Measurements from ENCODE around the gene ALG12. TPM values are rescaled to one million over a fixed set of nuclear protein-coding genes. Genes with fewer than 3 reads are reported as not detected.

Gene ALG12
- total RNA-seq, 1 experiment from 2014 or later: 18.2 TPM

DNA sequence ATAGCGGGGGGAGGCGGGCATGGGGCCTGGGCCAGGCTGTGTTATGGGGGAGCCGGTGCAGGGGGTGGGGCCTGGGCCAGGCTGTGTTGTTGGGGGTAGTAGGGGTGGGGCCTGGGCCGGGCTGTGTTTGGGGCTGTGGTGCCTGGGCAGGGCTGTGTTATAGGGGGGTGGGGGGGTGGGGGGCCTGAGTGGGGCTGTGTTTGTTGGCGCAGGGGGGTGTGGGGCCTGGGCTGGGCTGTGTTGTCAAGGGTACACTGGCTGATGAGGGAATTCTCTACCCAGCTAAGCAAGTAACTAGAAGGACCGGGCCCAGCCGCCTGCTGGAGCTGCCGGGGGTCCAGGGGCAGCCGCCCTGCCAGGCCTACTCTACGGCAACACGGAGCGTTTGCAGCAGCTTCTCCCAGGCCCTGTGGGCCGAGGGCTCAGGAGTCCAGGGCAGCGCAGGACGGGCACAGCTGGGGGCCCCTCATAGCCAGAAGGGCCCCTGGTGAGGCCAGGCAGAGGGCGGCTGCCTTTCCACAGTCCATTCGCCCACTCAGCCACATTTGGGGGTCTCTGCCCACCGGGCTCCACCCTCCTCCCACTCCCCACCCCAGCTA lies 32.3 kb upstream of the ALG12 start:
- TF ChIP-seq, protein P1, sequence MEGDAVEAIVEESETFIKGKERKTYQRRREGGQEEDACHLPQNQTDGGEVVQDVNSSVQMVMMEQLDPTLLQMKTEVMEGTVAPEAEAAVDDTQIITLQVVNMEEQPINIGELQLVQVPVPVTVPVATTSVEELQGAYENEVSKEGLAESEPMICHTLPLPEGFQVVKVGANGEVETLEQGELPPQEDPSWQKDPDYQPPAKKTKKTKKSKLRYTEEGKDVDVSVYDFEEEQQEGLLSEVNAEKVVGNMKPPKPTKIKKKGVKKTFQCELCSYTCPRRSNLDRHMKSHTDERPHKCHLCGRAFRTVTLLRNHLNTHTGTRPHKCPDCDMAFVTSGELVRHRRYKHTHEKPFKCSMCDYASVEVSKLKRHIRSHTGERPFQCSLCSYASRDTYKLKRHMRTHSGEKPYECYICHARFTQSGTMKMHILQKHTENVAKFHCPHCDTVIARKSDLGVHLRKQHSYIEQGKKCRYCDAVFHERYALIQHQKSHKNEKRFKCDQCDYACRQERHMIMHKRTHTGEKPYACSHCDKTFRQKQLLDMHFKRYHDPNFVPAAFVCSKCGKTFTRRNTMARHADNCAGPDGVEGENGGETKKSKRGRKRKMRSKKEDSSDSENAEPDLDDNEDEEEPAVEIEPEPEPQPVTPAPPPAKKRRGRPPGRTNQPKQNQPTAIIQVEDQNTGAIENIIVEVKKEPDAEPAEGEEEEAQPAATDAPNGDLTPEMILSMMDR (IDR thresholded peaks at IDR 0.05; ENCODE audit: unreplicated experiment): no peak
- Mint-ChIP-seq H3K27ac (ENCODE audit: low read depth, unreplicated experiment) (peak overlapping the region; percentile 88), H3K36me3 (ENCODE audit: insufficient read depth, unreplicated experiment) (no peaks in the 10 kb centered on the region), H3K4me1 (ENCODE audit: insufficient read depth, unreplicated experiment) (peaks cover 22% of the 10 kb centered on the region), H3K9me3 (ENCODE audit: unreplicated experiment) (no peaks in the 10 kb centered on the region), H3K4me3 (ENCODE audit: unreplicated experiment) (peak overlapping the region; percentile 29), H3K27me3 (ENCODE audit: insufficient read depth, unreplicated experiment) (no peaks in the 10 kb centered on the region)
- intact Hi-C loops (cut with micrococcal nuclease): no loop called here
- no TSS peak for BruUV-seq (replicated peaks)
- POLR2A ChIA-PET: interaction anchor here (0.6 to 6.2 kb wide), 9 partner anchors 11 to 358 kb away, joined by 3 to 73 read pairs (median 9); partner anchors contain the start of genes PIM3 and PLXNB2
- CTCF ChIA-PET: interaction anchor here (0.6 kb wide), 1 partner anchor 121 kb away, joined by 3 read pairs; no protein-coding TSS in a partner anchor
- DNase-seq (ENCODE audit: unreplicated experiment): no peak

DNA sequence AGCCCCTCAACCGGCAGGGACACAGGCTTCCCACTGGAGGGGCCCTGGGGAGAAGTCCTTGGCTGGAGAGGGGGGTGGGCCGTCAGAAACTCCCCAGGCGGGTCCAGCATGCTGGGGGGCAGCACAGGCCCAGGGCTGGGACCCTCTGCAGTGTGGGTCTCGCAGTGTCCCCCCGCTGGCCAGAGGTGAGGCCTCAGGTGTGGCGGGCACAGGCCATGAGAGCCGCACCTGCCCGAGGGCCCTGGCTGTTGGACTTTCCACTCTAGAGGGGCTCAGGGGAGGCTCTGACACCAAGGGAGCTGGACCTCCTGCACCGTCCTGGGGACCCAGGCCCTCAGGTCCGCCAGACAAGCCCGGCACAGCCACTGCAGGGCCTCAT lies 31.7 kb upstream of the ALG12 start:
- Mint-ChIP-seq H3K9me3 (ENCODE audit: unreplicated experiment) (no peaks in the 10 kb centered on the region), H3K27me3 (ENCODE audit: insufficient read depth, unreplicated experiment) (no peaks in the 10 kb centered on the region), H3K4me3 (ENCODE audit: unreplicated experiment) (peak overlapping the region; percentile 76), H3K27ac (ENCODE audit: low read depth, unreplicated experiment) (peak overlapping the region; percentile 84), H3K4me1 (ENCODE audit: insufficient read depth, unreplicated experiment) (peaks cover 22% of the 10 kb centered on the region), H3K36me3 (ENCODE audit: insufficient read depth, unreplicated experiment) (no peaks in the 10 kb centered on the region)
- ChIA-PET CTCF (interaction anchor here (0.6 to 4.2 kb wide), 2 partner anchors 19 to 121 kb away, joined by 3 to 16 read pairs; no protein-coding TSS in a partner anchor), POLR2A (interaction anchor here (0.6 to 6.2 kb wide), 7 partner anchors 11 to 358 kb away, joined by 3 to 73 read pairs (median 16); partner anchors contain the start of genes PIM3 and PLXNB2)
- intact Hi-C loops (cut with micrococcal nuclease): no loop called here
- TF ChIP-seq, protein P1 (IDR thresholded peaks at IDR 0.05; ENCODE audit: unreplicated experiment): no peak
- no peak for DNase-seq (ENCODE audit: unreplicated experiment)
- no TSS peak for BruUV-seq (replicated peaks)

DNA sequence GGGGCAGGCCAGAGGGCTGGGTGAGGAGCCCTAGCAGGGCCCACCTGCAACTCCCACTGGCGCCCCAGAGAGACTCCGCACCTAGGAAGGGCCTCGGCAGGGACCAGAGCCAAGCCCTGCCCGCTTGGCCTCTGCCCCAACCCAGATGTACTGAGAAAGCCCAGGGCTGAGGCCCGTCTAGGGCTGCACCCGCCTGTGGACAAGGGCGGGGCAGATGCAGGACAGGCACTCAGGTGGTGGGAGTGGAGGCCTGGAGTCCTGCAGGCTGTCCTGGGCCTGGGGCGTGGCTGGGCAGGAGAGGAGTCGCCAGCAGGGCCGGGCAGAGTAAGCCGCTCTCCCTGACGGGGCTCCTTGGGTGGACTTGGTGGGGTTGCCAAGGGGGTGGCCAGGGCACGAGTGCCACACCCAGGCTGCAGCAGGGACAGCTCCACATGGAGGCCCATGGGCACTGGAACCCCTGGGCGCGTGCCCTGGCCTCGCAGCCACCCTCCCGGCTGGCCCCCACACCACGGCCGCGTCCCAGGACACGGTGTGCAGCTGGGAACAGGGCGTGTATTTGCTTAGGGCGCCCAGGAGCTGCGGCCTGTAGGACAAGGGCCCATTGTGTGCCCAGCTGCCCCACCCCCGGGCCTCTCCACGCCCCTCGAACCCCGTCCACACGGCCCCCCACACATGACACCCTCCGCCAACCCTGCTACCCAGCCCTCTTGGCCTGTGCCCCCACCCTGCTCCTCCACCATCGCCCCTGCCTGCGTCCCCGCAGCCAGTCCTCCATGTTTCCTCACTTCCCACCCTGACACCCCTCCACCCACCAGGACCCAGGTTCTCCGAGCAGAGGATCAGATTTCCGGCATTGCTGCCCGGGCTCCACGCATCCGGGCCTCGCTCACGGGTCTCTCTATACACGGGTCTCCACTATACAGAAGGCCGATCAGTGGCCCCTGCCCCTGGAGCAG lies 31.0 kb upstream of the ALG12 start:
- no TSS peak for BruUV-seq (replicated peaks)
- no peaks in the 10 kb centered on the region for H3K27me3 Mint-ChIP-seq (ENCODE audit: insufficient read depth, unreplicated experiment)
- DNase-seq (ENCODE audit: unreplicated experiment): peak; percentile 93
- intact Hi-C loops (cut with micrococcal nuclease): no loop called here
- peaks cover 22% of the 10 kb centered on the region for H3K4me1 Mint-ChIP-seq (ENCODE audit: insufficient read depth, unreplicated experiment)
- peak overlapping the region; percentile 76 for H3K4me3 Mint-ChIP-seq (ENCODE audit: unreplicated experiment)
- H3K36me3 Mint-ChIP-seq (ENCODE audit: insufficient read depth, unreplicated experiment): no peaks in the 10 kb centered on the region
- CTCF ChIA-PET: interaction anchor here (0.6 to 4.2 kb wide), 3 partner anchors 16 to 441 kb away, joined by 3 to 16 read pairs (median 3); no protein-coding TSS in a partner anchor
- H3K9me3 Mint-ChIP-seq (ENCODE audit: unreplicated experiment): no peaks in the 10 kb centered on the region
- peak overlapping the region; percentile 84 for H3K27ac Mint-ChIP-seq (ENCODE audit: low read depth, unreplicated experiment)
- TF ChIP-seq, protein P1 (IDR thresholded peaks at IDR 0.05; ENCODE audit: unreplicated experiment): no peak
- POLR2A ChIA-PET: interaction anchor here (1.3 to 6.2 kb wide), 5 partner anchors 10 to 79 kb away, joined by 4 to 55 read pairs (median 16); partner anchors contain the start of gene PIM3

Measured in MCF 10A (cell line).